ENCODE data around the gene B9D1.

Gene B9D1

DNA sequence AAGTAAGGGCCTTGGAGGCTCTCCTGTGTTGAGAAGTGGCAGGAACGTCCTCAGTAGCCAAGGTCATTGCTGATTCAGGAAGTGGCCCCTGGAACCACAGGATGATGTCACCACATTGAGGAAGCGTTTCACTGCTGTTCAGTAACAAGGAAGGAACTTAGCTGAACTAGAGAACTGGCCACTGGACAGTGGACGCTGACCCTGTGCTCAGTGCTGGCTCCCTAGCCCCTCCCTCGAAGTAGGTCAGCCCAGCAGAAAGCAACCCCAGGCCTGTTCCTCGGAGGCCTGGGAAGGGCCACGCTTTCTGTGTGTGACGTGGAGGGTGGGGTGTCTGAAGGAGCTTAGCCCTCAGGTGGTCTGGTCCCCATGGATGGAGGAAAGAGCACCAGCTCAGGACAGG is 58.3 kb downstream of the B9D1 start:
- Mint-ChIP-seq H3K4me1 (no peaks in the 10 kb centered on the region), H3K27ac (peak overlapping the region in 2 of 3 experiments; percentile 48 to 78), H3K4me3 (no peak overlapping the region), H3K27me3 (ENCODE audit: low read depth) (no peaks in the 10 kb centered on the region), H3K9me3 (no peaks in the 10 kb centered on the region), H3K36me3 (ENCODE audit: low read depth) (peaks cover 22% of the 10 kb centered on the region)
- TF ChIP-seq CTCF (IDR thresholded peaks at IDR 0.05; ENCODE audit: unreplicated experiment in 3 of 3): no peak

DNA sequence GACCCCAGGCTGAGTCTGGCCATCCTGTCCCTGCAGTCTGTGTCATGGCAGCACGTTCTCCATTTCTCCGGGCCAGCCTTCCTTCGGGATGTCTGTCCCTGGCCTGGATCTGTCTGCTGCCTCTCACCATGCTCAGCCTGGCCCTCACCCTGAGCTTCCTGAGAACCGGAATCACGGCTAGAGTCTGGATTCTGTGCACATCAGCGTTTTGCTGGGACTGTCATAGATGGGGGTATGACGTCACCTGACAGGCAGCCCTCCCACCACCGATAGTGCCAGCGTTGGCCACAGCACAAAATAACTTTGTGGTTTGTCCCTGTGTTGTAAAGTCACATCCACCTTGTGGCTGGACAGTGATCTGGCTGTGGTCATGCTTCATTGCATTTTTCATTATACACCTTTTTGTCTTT is 59.2 kb downstream of the B9D1 start:
- Mint-ChIP-seq H3K27ac (peak overlapping the region in 1 of 3 experiments; percentile 56), H3K27me3 (ENCODE audit: low read depth) (no peaks in the 10 kb centered on the region), H3K36me3 (ENCODE audit: low read depth) (peaks cover 21% of the 10 kb centered on the region), H3K4me3 (no peak overlapping the region), H3K4me1 (peaks cover 6% of the 10 kb centered on the region), H3K9me3 (no peaks in the 10 kb centered on the region)
- no peak for TF ChIP-seq CTCF (IDR thresholded peaks at IDR 0.05; ENCODE audit: unreplicated experiment in 3 of 3)

GRCh38 chr17:19302791-19303331 is 59.7 kb downstream of the B9D1 start:
- peaks cover 18% of the 10 kb centered on the region for H3K36me3 Mint-ChIP-seq (ENCODE audit: low read depth)
- H3K27me3 Mint-ChIP-seq (ENCODE audit: low read depth): no peaks in the 10 kb centered on the region
- no peak overlapping the region for H3K4me3 Mint-ChIP-seq
- peak overlapping the region in 1 of 3 experiments; percentile 56 for H3K27ac Mint-ChIP-seq
- H3K4me1 Mint-ChIP-seq: peaks cover 6% of the 10 kb centered on the region
- no peak for TF ChIP-seq CTCF (IDR thresholded peaks at IDR 0.05; ENCODE audit: unreplicated experiment in 3 of 3)
- H3K9me3 Mint-ChIP-seq: no peaks in the 10 kb centered on the region

- no peaks in the 10 kb centered on the region for H3K27me3 Mint-ChIP-seq (ENCODE audit: low read depth)
- H3K4me3 Mint-ChIP-seq: no peak overlapping the region
- H3K36me3 Mint-ChIP-seq (ENCODE audit: low read depth): peaks cover 14% of the 10 kb centered on the region
- no peak for TF ChIP-seq CTCF (IDR thresholded peaks at IDR 0.05; ENCODE audit: unreplicated experiment in 3 of 3)
- peaks cover 11% of the 10 kb centered on the region for H3K4me1 Mint-ChIP-seq
- no peak overlapping the region for H3K27ac Mint-ChIP-seq
- H3K9me3 Mint-ChIP-seq: no peaks in the 10 kb centered on the region
Measured at GRCh38 chr17:19301973-19302372, 60.5 kb downstream of the B9D1 start.

DNA sequence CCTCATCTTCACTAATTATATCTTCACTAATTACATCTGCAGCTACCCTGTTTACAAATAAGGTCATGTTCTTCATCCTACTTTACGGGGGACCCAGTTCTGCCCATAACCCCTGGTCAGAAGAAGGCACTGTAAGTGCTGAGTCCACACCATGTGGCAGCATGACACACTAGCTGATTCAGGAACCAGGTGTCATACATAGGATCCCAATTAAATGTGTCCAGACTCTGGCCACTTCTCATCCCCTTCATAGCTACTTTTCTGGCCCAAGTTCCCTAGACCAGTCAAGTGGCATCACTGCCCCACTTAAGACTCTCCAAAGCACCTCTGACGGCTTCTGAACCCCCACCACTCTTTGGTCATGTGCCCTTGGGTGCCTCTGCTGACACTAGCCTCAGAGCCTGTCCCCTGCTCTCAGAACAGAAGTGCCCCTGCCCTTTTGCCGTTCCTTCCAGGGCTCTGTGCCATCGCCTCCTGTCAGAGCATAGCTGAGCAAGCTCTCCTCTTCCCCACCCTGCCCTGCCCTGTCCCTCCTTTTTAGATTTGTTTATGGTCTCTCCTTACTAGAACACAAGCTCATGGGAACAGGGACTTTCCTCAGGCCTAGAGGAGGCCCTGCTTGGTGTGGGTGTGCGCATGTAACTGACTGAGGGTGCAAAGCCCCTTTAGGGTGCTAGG is 61.1 kb downstream of the B9D1 start:
- Mint-ChIP-seq H3K27me3 (ENCODE audit: low read depth) (no peaks in the 10 kb centered on the region), H3K36me3 (ENCODE audit: low read depth) (peaks cover 14% of the 10 kb centered on the region), H3K4me3 (no peak overlapping the region), H3K27ac (peak overlapping the region in 1 of 3 experiments; percentile 31), H3K9me3 (no peaks in the 10 kb centered on the region), H3K4me1 (peaks cover 14% of the 10 kb centered on the region)
- TF ChIP-seq CTCF (IDR thresholded peaks at IDR 0.05; ENCODE audit: unreplicated experiment in 3 of 3): no peak

- Mint-ChIP-seq H3K4me1 (peaks cover 23% of the 10 kb centered on the region), H3K9me3 (no peaks in the 10 kb centered on the region), H3K36me3 (ENCODE audit: low read depth) (peaks cover 14% of the 10 kb centered on the region), H3K4me3 (no peak overlapping the region), H3K27me3 (ENCODE audit: low read depth) (no peaks in the 10 kb centered on the region), H3K27ac (no peak overlapping the region)
- no peak for TF ChIP-seq CTCF (IDR thresholded peaks at IDR 0.05; ENCODE audit: unreplicated experiment in 3 of 3)
Measured at GRCh38 chr17:19299866-19300265, 62.7 kb downstream of the B9D1 start.

Measured in nephron (organoid).